Activated CD4-positive, alpha-beta T cell treated with anti-CD3 and anti-CD28 coated beads, Interleukin-10, Interleukin-2, amounts not matched to agents 100 ng/mL and 50 ng/mL, durations not matched to agents 16 hours and 8 hours (primary cell): ENCODE results near the gene COL24A1.
"Not testable (repeated sequence)": the region's sequence is repeated elsewhere in the genome, so short reads cannot be mapped to it uniquely, and the experiment has no call there.

Experiments
- DNase-seq: peaks from one replicate; pipeline ENCODE4 v3.0.0-alpha.2; 2020

COL24A1 gene

GRCh38 chr1:86071870-86072269 lies 84.7 kb downstream of the COL24A1 start:
- DNase-seq: not testable (repeated sequence)

GRCh38 chr1:86069757-86070145 lies 86.8 kb downstream of the COL24A1 start:
- DNase-seq: no peak

- no peak for DNase-seq
Measured at GRCh38 chr1:86068841-86069756, 87.5 kb downstream of the COL24A1 start.

- no peak for DNase-seq
Measured at GRCh38 chr1:86068271-86068721, 88.3 kb downstream of the COL24A1 start.

- DNase-seq: no peak
Measured at GRCh38 chr1:86067626-86068025, 88.9 kb downstream of the COL24A1 start.

- DNase-seq: no peak
Measured at GRCh38 chr1:86064899-86065298, 91.7 kb downstream of the COL24A1 start.

- DNase-seq: no peak
Measured at GRCh38 chr1:86063721-86064120, 92.9 kb downstream of the COL24A1 start.

- no peak for DNase-seq
Measured at GRCh38 chr1:86062453-86062852, 94.1 kb downstream of the COL24A1 start.

GRCh38 chr1:86061551-86061990 lies 95.0 kb downstream of the COL24A1 start:
- DNase-seq: no peak

GRCh38 chr1:86054396-86054795 lies 102.2 kb downstream of the COL24A1 start:
- DNase-seq: no peak

- no peak for DNase-seq
Measured at GRCh38 chr1:86052948-86053698, 103.4 kb downstream of the COL24A1 start.

- no peak for DNase-seq
Measured at GRCh38 chr1:86035101-86035500, 121.5 kb downstream of the COL24A1 start.

- no peak for DNase-seq
Measured at GRCh38 chr1:86030180-86030579, 126.4 kb downstream of the COL24A1 start.

- peak; percentile 18 for DNase-seq
Measured at GRCh38 chr1:86018283-86018923, 138.2 kb downstream of the COL24A1 start.

- no peak for DNase-seq
Measured at GRCh38 chr1:86016076-86016759, 140.4 kb downstream of the COL24A1 start.

- DNase-seq: no peak
Measured at GRCh38 chr1:86015375-86015774, 141.2 kb downstream of the COL24A1 start.

GRCh38 chr1:86000601-86001000 lies 156.0 kb downstream of the COL24A1 start:
- no peak for DNase-seq

- DNase-seq: no peak
Measured at GRCh38 chr1:85998105-85998855, 158.3 kb downstream of the COL24A1 start.

- DNase-seq: no peak
Measured at GRCh38 chr1:85992791-85993190, 163.8 kb downstream of the COL24A1 start.

- DNase-seq: no peak
Measured at GRCh38 chr1:85991261-85991660, 165.3 kb downstream of the COL24A1 start.

- DNase-seq: no peak
Measured at GRCh38 chr1:85984636-85985035, 171.9 kb downstream of the COL24A1 start.

- no peak for DNase-seq
Measured at GRCh38 chr1:85983316-85983715, 173.3 kb downstream of the COL24A1 start.
